Embryonic facial prominence (tissue), 1 donor: ENCODE results near the gene OAS1.
"Not testable (repeated sequence)": the region's sequence is repeated elsewhere in the genome, so short reads cannot be mapped to it uniquely, and the experiment has no call there.

Experiments
- DNase-seq: peaks from one replicate; pipeline ENCODE4 v3.0.0-alpha.2; 2016; ENCODE audit errors: extremely low spot score

The OAS1 gene

DNA sequence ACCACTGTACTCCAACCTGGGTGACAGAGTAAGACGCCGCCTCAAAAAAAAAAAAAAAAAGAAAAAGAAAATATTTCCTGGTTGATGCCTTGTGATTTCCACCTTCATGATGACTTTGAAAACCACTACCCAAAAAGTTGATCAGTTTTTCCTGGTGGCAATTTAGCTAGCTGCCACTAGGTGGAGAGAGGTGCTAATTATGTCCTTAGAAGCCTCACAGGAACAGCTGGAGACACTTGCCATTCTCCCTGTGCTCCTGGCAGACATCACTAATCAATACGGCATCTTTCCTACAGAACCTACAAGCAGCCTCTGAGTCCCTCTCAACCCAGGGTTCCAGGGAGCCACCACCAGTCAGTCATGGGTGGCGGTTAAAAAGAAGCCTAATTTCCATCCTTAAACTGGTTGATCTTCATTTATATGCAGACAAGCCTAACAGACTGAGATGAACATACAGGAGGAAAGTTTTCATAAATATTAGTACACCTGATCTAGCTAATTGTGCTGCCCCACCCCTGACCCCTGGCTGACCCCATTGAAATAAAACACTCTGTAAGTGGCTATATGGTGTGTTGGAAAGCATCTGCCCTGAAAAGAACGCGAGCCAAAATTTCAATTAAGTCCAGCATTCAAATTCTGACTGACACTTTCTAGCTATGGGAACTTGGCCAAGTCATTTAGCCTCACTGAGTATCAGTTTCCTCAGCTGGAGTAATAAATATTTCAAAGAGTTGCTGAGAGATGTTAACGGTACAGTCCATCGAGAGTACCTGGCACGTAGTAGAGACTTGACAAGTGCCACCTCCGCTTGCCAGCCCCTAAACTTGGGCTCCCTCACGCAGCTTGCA is 6.2 kb upstream of the OAS1 start:
- DNase-seq, result no peak

DNA sequence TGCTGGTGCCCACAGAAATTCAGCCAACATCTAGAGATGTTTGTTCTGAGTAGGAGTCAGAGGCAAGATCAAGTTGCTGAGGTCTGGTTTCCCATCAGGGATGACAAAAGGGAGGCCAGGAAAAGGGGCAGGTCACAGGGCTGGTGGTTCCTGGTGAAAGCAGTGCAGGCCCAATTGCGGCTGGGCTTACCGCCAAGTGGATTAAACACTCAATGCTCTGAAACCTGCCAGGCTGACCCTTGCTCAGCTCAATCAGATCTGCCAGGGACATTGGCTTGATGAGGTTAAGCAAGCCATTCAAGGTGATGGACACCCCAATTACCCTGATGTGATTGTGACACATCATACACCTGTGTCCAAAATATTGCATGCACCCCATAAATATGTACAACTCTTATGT is 5.5 kb upstream of the OAS1 start:
- DNase-seq, result no peak

DNA sequence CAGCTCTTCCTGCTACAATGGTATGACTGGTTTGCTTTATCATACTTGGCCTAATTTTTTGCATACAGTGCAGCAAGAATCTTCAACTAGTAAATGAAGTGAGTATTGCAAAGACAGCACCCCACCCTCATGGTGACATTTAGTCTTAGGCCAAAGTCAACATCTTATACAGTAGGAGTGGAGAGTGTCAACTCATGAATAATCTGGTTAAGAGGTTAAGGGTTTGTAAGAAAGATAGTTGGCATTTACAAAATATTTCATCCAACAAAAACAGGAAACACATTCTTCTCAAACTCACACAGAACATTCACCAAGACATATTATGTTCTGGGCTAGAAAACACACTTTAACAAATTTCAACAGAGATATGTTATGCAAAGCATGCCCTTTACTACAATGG is 2.2 kb upstream of the OAS1 start:
- DNase-seq, result no peak

GRCh38 chr12:112905451-112906089 is 1.2 kb upstream of the OAS1 start:
- DNase-seq, result no peak

GRCh38 chr12:112907415-112908157 is 824 bp downstream of the OAS1 start:
- no peak for DNase-seq

DNA sequence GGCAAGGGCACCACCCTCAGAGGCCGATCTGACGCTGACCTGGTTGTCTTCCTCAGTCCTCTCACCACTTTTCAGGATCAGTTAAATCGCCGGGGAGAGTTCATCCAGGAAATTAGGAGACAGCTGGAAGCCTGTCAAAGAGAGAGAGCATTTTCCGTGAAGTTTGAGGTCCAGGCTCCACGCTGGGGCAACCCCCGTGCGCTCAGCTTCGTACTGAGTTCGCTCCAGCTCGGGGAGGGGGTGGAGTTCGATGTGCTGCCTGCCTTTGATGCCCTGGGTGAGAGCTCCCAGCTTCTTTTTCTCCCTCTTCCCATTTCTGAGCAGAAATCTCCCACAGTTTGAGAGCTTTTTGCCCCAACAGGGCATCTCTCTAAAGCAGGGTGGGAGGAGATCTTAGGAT is 1.8 kb downstream of the OAS1 start:
- no peak for DNase-seq

GRCh38 chr12:112909693-112910092 is 2.9 kb downstream of the OAS1 start:
- DNase-seq, result no peak

DNA sequence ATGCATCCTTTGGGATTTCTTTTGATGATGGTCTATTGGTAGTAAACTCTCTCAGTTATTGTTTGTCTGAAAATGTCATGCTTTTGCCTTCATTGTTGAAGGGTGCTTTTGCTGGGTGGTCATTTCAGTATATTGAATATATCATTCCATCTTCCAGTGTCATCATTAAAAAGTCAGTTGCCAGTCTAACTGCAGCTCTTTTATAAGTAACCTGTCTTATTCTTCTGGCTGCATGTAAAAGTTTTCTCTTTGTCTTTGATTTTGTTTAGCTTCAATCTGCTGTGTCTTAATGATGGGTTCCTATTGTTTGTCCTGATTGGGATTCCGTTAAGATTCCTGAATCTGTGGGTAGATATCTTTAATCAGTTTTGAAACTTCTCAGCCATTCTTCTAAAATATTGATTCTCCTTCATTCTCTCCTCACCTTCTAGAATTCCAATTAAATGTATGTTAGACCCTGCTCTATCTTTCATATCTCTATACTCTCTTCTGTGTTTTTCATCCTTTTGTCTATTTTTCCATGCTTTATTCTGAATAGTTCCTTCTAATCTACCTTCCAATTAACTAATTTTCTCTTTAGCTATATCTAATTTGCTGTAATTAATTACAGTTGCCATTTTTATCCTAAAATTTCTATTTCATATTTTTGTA is 6.4 kb downstream of the OAS1 start:
- no peak for DNase-seq

GRCh38 chr12:112913888-112914287 is 7.1 kb downstream of the OAS1 start:
- DNase-seq, result not testable (repeated sequence)

- DNase-seq, result no peak
Measured at GRCh38 chr12:112916270-112916669, 9.5 kb downstream of the OAS1 start.

DNA sequence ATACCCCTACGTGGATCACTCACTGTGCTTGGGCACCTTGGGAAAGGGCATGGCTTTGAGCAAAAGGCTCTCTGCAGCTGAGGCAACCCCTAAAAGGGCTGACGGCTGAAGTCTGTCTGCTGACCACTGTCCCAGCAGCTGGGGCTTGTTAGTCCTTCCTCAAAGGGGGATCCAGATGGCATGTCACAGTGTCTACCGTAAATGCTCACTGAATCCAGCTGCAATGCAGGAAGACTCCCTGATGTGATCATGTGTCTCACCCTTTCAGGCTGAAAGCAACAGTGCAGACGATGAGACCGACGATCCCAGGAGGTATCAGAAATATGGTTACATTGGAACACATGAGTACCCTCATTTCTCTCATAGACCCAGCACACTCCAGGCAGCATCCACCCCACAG is 12.4 kb downstream of the OAS1 start:
- DNase-seq, result no peak

GRCh38 chr12:112924986-112925385 is 18.2 kb downstream of the OAS1 start:
- no peak for DNase-seq

- not testable (repeated sequence) for DNase-seq
Measured at GRCh38 chr12:112926416-112927033, 19.8 kb downstream of the OAS1 start.

- DNase-seq, result no peak
Measured at GRCh38 chr12:112927475-112927874, 20.7 kb downstream of the OAS1 start.

DNA sequence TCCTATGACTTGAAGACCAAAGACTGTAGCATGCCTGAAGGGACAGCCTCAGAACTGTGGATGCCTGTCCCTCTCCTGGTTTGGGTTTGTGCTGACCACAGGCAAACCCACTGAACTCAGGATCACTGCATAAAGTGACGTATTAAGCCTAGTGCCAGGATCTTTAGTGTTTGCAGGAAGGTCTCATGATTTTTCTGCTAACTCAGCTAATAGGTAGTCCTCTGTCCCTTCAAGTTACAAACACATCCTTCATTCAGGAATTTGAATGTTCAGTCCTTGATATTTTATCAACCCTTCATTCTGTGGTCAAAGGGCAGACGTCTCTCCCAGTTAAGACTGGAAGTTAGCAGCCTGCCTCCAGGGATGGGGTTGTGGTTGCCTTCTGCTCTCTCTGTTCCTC is 21.2 kb downstream of the OAS1 start:
- DNase-seq, result no peak

DNA sequence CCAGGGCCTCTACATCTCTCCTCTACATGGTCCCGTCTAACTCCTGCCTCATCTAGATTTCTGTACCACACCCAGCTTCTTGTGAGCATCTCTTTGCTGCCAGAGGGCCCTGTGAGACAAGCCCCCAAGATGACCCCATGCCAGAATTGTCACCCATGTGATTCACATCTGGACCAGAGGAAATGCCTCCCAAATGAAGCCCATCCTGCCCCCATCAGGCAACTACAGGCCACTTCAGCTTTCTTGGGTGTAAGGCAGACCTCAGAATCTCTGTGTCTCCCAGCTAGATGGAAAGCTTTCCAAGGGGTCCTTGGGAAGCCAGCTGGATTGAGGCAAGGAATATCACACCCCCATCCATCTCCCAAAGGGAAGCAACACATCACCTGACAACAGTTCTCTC is 22.2 kb downstream of the OAS1 start:
- DNase-seq, result no peak

- DNase-seq, result no peak
Measured at GRCh38 chr12:112929715-112930114, 23.0 kb downstream of the OAS1 start.

DNA sequence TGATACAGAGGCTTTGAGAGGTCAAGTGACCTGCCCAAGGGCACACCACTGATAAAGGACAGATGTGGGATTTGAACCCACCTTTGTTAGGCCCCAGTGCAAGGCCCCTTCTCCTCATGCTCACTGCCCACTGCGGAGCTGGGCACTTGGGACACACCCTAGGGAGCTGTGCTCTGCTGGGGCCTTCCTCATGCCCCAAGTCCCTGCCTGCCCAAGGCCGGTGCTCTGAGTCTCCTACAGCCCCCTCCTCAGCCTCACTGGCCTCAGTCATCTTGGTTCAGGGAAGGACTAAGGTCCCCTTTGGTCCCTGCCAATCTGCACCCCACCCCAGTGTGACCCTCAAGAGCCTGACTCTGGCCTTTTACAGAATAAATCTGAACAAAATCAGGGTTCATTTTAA is 23.6 kb downstream of the OAS1 start:
- DNase-seq, result no peak

DNA sequence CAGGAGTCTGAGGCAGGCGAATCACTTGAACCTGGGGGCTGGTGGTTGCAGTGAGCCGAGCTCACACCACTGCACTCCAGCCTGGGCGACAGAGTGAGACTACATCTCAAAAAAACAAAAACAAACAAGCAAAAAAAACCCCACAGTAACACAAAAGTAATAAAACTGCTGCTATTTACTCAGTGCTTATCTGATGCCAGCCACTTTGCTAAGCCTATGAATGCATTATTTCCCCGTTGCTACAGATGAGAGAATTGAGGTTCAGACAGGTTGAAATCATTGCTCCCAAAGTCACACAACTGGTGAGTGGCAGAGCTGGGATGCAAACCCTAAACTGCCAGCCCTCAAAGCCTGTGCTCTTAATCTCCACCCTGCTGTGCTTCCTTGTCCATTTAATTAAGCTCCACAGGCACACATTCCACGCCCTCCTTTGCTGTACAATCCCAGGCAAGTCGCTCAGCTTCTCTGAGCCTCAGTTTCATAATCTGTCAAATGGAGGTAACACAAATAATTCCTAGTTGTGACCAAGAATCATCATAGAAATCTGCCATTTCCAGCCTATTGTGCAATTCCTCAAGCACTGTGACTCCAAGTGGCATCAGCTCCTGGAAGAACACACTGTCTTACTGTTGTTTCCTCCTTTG is 25.8 kb downstream of the OAS1 start:
- DNase-seq, result no peak

DNA sequence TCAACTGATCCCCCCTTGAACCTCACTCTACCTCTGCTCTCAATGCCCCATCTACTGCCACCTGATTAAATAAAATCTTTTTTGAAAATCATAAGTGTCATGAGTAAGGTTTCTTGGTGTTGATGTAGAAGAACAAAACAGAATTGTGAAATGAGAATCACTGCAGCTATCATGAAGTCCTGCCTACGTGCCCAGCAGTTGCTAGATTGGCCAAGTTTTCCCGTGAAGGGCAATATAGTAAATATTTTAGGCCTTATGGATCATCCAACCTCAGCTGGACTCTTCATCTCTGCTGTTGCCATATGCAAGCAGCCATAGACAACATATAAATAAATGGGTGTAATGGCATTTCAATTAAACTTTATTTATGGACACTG is 26.4 kb downstream of the OAS1 start:
- no peak for DNase-seq

- DNase-seq, result no peak
Measured at GRCh38 chr12:112936264-112936663, 29.5 kb downstream of the OAS1 start.
